C4-2B (cell line): ENCODE results near the gene SH3BP2.
A peak's percentile ranks its signal among the peaks of the same experiment; 100 is the strongest.

Experiments
- H3K27ac ChIP-seq: fragments of 450-650 bp; 2 replicates; pipeline ENCODE4 v1.5.1; 2017
- ZFX ChIP-seq: fragments of 450-650 bp; IDR thresholded peaks from 2 replicates; pipeline ENCODE4 v1.6.1; 2017
- TF ChIP-seq, protein P1 (sequence below): fragments of 450-650 bp; conservative IDR thresholded peaks from 2 replicates; pipeline ENCODE4 v1.5.1; 2017; ENCODE audit warnings: mild to moderate bottlenecking

Gene SH3BP2

DNA sequence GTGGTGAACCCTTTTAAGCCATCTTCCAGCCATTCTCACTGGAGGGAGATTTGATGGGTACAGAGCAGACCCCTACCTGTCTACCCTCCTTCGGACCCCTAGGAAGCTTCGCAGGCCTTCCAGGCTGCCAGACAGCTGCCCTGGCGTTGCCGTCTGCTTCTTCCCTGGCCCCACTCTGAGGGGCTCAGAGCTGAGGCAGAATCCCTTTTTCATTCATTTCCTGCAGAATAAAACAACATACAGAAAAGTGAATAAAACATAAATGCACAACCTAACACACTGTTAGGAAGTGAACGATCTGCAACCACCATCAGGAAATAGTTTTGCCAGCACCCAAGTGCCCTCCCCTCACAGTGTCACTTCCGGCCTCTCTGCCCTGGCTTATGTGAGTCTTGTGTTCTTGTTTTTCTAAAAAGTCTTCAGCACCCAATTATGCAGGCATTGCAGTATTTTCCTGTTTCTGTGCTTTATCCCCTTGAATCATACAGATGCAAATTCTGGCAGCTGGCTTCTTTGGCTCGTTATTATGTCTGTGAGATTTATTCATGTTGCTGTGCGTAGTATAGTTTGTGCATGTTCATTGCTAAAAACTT lies 45.1 kb downstream of the SH3BP2 start:
- H3K27ac ChIP-seq: no peak overlapping the region
- TF ChIP-seq, protein P1, sequence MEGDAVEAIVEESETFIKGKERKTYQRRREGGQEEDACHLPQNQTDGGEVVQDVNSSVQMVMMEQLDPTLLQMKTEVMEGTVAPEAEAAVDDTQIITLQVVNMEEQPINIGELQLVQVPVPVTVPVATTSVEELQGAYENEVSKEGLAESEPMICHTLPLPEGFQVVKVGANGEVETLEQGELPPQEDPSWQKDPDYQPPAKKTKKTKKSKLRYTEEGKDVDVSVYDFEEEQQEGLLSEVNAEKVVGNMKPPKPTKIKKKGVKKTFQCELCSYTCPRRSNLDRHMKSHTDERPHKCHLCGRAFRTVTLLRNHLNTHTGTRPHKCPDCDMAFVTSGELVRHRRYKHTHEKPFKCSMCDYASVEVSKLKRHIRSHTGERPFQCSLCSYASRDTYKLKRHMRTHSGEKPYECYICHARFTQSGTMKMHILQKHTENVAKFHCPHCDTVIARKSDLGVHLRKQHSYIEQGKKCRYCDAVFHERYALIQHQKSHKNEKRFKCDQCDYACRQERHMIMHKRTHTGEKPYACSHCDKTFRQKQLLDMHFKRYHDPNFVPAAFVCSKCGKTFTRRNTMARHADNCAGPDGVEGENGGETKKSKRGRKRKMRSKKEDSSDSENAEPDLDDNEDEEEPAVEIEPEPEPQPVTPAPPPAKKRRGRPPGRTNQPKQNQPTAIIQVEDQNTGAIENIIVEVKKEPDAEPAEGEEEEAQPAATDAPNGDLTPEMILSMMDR: no peak
- no peak for TF ChIP-seq ZFX

DNA sequence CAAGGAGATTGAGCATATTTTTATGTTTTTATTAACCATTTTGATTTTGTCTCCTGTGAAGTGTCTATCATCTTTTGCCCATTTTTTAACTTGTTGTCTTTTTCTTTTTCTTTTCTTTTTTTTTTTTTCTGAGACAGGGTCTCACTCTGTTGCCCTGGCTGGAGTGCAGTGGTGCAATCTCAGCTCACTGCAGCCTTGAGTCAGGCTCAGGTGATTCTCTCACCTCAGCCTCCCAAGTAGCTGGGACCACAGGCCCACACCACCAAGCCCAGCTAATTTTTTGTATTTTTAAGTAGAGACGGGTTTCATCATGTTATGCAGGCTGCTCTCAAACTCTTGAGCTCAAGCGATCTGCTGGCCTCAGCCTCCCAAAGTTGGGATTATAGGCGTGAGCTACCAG lies 46.2 kb downstream of the SH3BP2 start:
- no peak overlapping the region for H3K27ac ChIP-seq
- TF ChIP-seq ZFX: no peak
- TF ChIP-seq, protein P1: no peak

DNA sequence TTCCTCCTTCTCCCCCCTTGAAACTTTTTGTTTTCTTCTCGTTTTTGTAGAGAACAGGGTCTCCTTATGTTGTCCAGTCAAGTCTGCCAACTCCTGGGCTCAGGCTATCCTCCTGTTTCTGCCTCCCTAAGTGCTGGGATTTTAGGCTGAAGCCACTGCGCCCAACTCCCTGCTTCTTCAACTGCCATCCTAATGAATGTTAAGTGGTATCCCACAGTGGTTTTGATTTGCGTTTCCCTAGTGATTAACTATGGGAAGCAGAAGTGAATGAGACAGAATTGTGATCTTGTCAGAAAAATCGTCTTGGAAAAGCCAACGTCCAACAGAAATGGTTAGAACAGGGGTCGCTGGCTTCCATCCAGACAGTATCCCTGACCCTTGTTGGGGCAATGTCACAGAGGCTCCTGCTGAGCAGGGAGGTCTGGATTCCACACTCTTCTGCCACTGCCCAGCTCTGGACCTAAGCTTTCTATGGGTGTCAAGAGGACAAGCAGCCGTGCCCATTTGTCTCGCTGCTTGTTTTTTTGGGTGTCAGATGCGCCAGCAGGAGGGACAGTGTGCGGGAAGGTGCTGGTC lies 49.9 kb downstream of the SH3BP2 start:
- peak overlapping the region; percentile 98 for H3K27ac ChIP-seq

DNA sequence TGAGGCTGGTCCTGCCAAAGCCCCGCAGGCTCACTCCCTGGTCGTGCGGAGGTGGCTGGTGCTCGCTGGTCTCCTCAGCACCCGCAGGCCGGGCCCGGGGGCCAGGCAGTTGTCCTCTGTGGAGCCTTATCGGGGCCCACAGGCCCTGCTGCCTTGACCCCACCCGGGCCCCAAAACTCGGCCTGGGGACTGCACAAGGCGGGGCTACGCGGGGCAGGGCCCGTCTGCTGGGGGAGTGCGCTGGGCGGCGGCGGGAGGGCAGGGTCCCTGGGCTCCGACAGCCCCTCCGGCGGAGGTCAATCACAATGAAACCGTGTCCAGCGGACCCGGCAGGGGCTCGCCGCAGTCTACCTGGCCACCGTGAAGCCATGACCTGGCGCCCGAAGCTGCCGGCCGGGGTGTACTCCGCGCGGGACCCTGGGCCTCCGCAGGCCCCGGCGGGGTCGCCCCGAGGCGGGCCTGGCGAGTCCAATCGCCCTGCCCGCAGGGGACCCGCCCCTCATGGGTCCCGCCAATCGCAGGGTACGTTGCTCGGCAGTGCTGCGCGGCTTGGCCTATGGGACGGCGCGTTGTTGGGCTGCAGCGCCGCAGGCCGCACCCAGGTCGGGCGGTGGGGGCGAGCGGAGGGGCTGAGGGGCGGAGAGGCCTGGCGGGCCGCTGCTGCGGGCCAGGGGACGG lies 50.5 kb downstream of the SH3BP2 start, which contains the start of gene ADD1:
TSS of gene ADD1 (plus strand) at position 582 of the 678 bp plus-strand sequence. CDS start 32,072 bp downstream, outside the sequence.
- H3K27ac ChIP-seq: peak within 1 kb of the TSS; percentile 98
- TF ChIP-seq ZFX: peak; percentile 90
- TF ChIP-seq, protein P1: no peak

More for the DNA sequence above, 49.9 kb downstream of the SH3BP2 start:
- TF ChIP-seq, protein P1: no peak
- TF ChIP-seq ZFX: no peak

DNA sequence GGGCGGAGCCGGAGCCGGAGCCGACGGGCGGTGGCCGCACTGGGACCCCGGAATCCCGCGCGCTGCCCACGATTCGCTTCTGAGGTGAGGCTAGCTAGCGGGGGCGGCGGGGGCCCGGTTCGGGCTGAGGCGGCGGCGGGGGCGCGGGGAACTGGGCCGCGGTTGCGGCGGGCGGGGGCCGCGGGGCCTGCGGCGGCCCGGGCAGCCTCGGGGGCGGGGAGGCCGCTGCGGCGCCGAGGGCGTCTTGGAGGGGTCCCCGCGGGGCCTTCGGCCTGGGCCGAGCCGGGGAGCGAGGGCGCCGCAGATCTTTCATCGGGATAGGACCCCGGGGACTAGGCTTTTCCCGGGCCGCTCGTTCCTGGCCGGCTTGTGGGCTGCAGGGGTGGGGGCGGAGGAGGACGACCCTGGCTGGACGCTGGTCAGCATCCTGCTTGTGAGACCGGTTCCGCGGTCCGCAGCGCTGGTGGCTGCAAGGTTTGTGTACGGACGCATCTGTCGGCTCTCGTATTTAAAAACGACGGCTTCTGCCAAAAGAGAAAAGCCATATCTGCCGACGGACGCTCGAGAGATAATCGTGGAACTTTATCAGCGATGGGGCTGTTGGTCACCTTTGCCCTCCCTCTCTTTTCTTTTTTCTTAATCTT lies 51.2 kb downstream of the SH3BP2 start:
- peak; percentile 88 for TF ChIP-seq ZFX
- TF ChIP-seq, protein P1: no peak
- H3K27ac ChIP-seq: peak overlapping the region; percentile 98

DNA sequence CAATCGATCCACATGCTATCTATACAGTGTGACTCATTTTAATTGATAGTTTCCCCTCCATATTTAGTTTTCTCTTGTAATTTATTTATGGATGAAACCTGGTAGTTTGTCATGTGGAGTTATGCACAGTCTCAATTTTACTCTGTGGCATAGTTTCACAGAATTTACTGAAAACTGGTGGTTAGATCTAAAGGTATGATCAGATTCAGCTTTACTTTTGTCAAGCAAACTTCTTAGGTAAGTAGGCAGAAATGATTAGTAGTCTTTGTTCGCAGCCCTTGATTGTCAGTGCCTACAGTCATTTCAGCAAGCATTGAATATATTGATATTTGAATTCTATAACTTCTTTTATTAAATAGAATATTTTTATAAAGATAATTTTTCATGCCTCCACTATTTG lies 53.3 kb downstream of the SH3BP2 start:
- TF ChIP-seq, protein P1: no peak
- TF ChIP-seq ZFX: no peak
- H3K27ac ChIP-seq: no peak overlapping the region
